NCI-H1105 (cell line): ENCODE measurements around the gene PRAMEF20.

Experiments used
- DNase-seq: peaks from one replicate; lab custom pipeline; 2025; lab: John Stamatoyannopoulos, UW

PRAMEF20 gene

GRCh38 chr1:13462682-13463081 lies 52.4 kb downstream of the PRAMEF20 start:
- no peak for DNase-seq

- no peak for DNase-seq
Observed at GRCh38 chr1:13465515-13465914, 55.3 kb downstream of the PRAMEF20 start.

GRCh38 chr1:13469343-13469742 lies 59.1 kb downstream of the PRAMEF20 start:
- DNase-seq, result no peak
